DOHH2 (cell line): ENCODE measurements around the gene PTPRN2.

ENCODE experiments used
- H3F3A ChIP-seq: fragments of 200-600 bp; sonication (generic), shearing (Covaris generic); 2 replicates; pipeline ENCODE4 v1.6.0; 2016; ENCODE audit warnings: antibody characterized with exemption, mild to moderate bottlenecking; ENCODE audit not compliant: control insufficient read depth, insufficient read depth
- H3K27ac ChIP-seq: fragments of 200-600 bp; sonication (generic); 2 replicates; pipeline ENCODE4 v1.5.1; 2014; ENCODE audit warnings: low read depth, mild to moderate bottlenecking, low read length, moderate library complexity
- H3K27me3 ChIP-seq: fragments of 200-600 bp; sonication (generic); 2 replicates; pipeline ENCODE4 v1.6.1; 2014; ENCODE audit warnings: mild to moderate bottlenecking, low read length, mixed read lengths; ENCODE audit not compliant: control insufficient read depth
- H3K36me3 ChIP-seq: fragments of 200-600 bp; sonication (generic); 2 replicates; pipeline ENCODE4 v1.6.1; 2014; ENCODE audit warnings: mild to moderate bottlenecking, low read length, moderate library complexity, mixed read lengths; ENCODE audit not compliant: control insufficient read depth
- H3K4me1 ChIP-seq: fragments of 200-600 bp; sonication (generic); 2 replicates; pipeline ENCODE4 v1.6.1; 2014; ENCODE audit warnings: mild to moderate bottlenecking, low read length, mixed read lengths; ENCODE audit not compliant: control insufficient read depth
- H3K4me2 ChIP-seq: fragments of 200-600 bp; sonication (generic); 2 replicates; pipeline ENCODE4 v1.6.0; 2014; ENCODE audit warnings: mild to moderate bottlenecking, low read length, moderate library complexity
- H3K4me3 ChIP-seq: fragments of 200-600 bp; sonication (generic); 2 replicates; pipeline ENCODE4 v1.5.1; 2014; ENCODE audit warnings: mild to moderate bottlenecking, low read length, mixed read lengths
- H3K79me2 ChIP-seq: fragments of 200-600 bp; sonication (generic); 2 replicates; pipeline ENCODE4 v1.6.1; 2014; ENCODE audit warnings: mild to moderate bottlenecking, low read length, mixed read lengths; ENCODE audit not compliant: control insufficient read depth
- H3K9me2 ChIP-seq: fragments of 200-600 bp; sonication (generic); replicated peaks from 2 replicates; pipeline ENCODE4 v1.6.1; 2014; ENCODE audit warnings: mild to moderate bottlenecking, low read length, mixed read lengths; ENCODE audit not compliant: control insufficient read depth
- H3K9me3 ChIP-seq: fragments of 200-600 bp; sonication (generic); 2 replicates; pipeline ENCODE4 v1.6.1; 2014; ENCODE audit warnings: antibody characterized with exemption, low read length, mixed read lengths; ENCODE audit not compliant: control insufficient read depth, insufficient read depth
- H4K20me1 ChIP-seq: fragments of 200-600 bp; sonication (generic); 2 replicates; pipeline ENCODE4 v1.6.0; 2014; ENCODE audit warnings: low read depth, mild to moderate bottlenecking, antibody characterized with exemption, low read length, moderate library complexity; ENCODE audit not compliant: control insufficient read depth, insufficient read depth
- EZH2phosphoT487 ChIP-seq: fragments of 200-600 bp; sonication (generic); IDR thresholded peaks from 2 replicates; pipeline ENCODE4 v1.6.1; 2017; ENCODE audit warnings: borderline replicate concordance, mild to moderate bottlenecking, antibody characterized with exemption, low read length, moderate library complexity, mixed read lengths
- TF ChIP-seq, protein P1 (sequence below): fragments of 200-600 bp; sonication (generic); IDR thresholded peaks from one replicate; pipeline ENCODE4 v1.5.1; 2014; ENCODE audit warnings: antibody characterized with exemption, mild to moderate bottlenecking, low read depth, low read length; ENCODE audit not compliant: poor library complexity, severe bottlenecking

PTPRN2 gene

GRCh38 chr7:157995815-157996214 is 591.8 kb downstream of the PTPRN2 start:
- Histone ChIP-seq H3K4me1 (no peaks in the 10 kb centered on the region), H3F3A (no peaks in the 10 kb centered on the region), H3K79me2 (no peaks in the 10 kb centered on the region), H3K4me3 (no peak overlapping the region), H3K27ac (no peak overlapping the region), H3K9me2 (no peaks in the 10 kb centered on the region), H3K4me2 (no peak overlapping the region), H3K27me3 (no peaks in the 10 kb centered on the region), H4K20me1 (no peaks in the 10 kb centered on the region), H3K9me3 (peaks cover 20% of the 10 kb centered on the region; the same call in 1 of the 2 replicates), H3K36me3 (no peaks in the 10 kb centered on the region)
- TF ChIP-seq EZH2phosphoT487, result no peak
- TF ChIP-seq, protein P1, sequence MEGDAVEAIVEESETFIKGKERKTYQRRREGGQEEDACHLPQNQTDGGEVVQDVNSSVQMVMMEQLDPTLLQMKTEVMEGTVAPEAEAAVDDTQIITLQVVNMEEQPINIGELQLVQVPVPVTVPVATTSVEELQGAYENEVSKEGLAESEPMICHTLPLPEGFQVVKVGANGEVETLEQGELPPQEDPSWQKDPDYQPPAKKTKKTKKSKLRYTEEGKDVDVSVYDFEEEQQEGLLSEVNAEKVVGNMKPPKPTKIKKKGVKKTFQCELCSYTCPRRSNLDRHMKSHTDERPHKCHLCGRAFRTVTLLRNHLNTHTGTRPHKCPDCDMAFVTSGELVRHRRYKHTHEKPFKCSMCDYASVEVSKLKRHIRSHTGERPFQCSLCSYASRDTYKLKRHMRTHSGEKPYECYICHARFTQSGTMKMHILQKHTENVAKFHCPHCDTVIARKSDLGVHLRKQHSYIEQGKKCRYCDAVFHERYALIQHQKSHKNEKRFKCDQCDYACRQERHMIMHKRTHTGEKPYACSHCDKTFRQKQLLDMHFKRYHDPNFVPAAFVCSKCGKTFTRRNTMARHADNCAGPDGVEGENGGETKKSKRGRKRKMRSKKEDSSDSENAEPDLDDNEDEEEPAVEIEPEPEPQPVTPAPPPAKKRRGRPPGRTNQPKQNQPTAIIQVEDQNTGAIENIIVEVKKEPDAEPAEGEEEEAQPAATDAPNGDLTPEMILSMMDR, result no peak

- TF ChIP-seq EZH2phosphoT487, result no peak
- TF ChIP-seq, protein P1, result no peak
Measured at GRCh38 chr7:157994319-157994718, 593.3 kb downstream of the PTPRN2 start.

DNA sequence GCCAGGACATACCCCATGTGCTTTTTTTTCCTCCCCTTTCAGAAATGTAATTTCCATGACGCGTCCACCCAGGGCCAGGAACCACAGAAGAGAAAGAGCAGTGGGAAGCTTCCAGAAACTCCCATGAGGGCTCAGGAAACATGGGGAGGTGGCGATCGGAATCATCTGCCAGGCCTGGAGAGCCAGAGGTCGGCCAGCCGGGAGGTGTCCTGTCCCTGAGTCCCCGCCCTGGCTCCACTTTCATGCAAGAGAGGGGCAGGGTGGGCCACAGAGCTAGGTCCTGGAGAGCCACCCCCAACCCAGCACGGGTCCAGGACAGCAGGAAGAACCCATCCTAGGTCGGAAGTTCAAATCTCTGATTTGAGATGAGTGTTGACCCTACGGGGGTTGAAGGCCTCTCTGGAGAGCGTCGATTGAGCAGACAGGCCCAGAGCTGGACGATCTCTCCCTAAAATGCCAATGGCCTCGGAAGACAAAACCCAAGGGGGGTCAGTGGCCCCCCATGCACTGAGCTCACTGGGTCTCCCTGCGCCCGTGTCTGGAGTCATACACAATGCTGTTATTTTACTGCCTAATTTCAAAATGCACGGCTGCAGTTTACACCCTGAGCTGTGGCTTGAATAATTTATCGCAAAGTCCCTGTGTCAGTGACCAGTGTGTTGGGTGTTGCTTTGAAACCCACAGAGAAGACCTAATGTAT is 594.1 kb downstream of the PTPRN2 start:
- Histone ChIP-seq H3F3A (no peaks in the 10 kb centered on the region), H3K9me2 (no peaks in the 10 kb centered on the region), H3K27me3 (no peaks in the 10 kb centered on the region), H3K27ac (no peak overlapping the region), H3K36me3 (no peaks in the 10 kb centered on the region), H3K79me2 (no peaks in the 10 kb centered on the region), H4K20me1 (no peaks in the 10 kb centered on the region), H3K4me2 (no peak overlapping the region), H3K4me3 (no peak overlapping the region), H3K9me3 (peaks cover 20% of the 10 kb centered on the region; the same call in 1 of the 2 replicates), H3K4me1 (no peaks in the 10 kb centered on the region)
- TF ChIP-seq EZH2phosphoT487, result no peak
- TF ChIP-seq, protein P1, result no peak

More at GRCh38 chr7:157994319-157994718, 593.3 kb downstream of the PTPRN2 start:
- Histone ChIP-seq H3K4me1 (no peaks in the 10 kb centered on the region), H3K9me3 (peaks cover 20% of the 10 kb centered on the region; the same call in 1 of the 2 replicates), H3K27me3 (no peaks in the 10 kb centered on the region), H3K9me2 (no peaks in the 10 kb centered on the region), H3K27ac (no peak overlapping the region), H3K36me3 (no peaks in the 10 kb centered on the region), H3F3A (no peaks in the 10 kb centered on the region), H3K4me3 (no peak overlapping the region), H3K4me2 (no peak overlapping the region), H3K79me2 (no peaks in the 10 kb centered on the region), H4K20me1 (no peaks in the 10 kb centered on the region)
